Heart left ventricle (tissue), 13 donors: ENCODE data around the gene RNU1-2.

Source experiments
- POLR2A ChIP-seq, 2 donors: fragments of 450-650 bp; IDR thresholded peaks; one replicate each; pipeline ENCODE4 v1.6.1; 2017; ENCODE audit warnings: antibody characterized with exemption in 2 of 2, mild to moderate bottlenecking in 2 of 2, moderate library complexity in 2 of 2
- TF ChIP-seq, protein P1 (sequence below), 12 donors: fragments of 200-600 bp; sonication (generic) in 4 of 12; IDR thresholded peaks; one replicate each; pipeline versions ENCODE4 v1.5.0 to v1.8.0; 2018 to 2022; ENCODE audit warnings: antibody characterized with exemption in 12 of 12, mild to moderate bottlenecking in 5 of 12
- donor health status: ischemic (EF 13 %, LVEDD 7.1; RV severe dilation, severe dysfunction).
- donor health status: DM: no; HTN: yes; CAD: no.
- donor health status: DM: no; HTN: no; CAD: no.
- donor health status: ischemic (EF 25% LVEDD 6.9; RV normal size, moderate dysfunction).
- donor health status: ischemic (EF 25% LVEDD 5.7; RV mildly dilated, moderate dysfunction).
- donor health status: ischemic (EF 35%, LVEDD 5.7; RV mildly dilated, moderate dysfunction).
- donor health status: nonischemic (EF 11% LVEDD 7.7; RV severe dilation, severe dysfunction).
- donor health status: DM: yes; HTN: yes; CAD: no.
- donor health status: PGD.
- donor health status: ischemic (EF 29% LVEDD 5.4; RV normal size, mild dysfunction).
- donor health status: nonischemic (EF 23%, LVEDD 6.1; RV moderate dilation, normal function).

DNA sequence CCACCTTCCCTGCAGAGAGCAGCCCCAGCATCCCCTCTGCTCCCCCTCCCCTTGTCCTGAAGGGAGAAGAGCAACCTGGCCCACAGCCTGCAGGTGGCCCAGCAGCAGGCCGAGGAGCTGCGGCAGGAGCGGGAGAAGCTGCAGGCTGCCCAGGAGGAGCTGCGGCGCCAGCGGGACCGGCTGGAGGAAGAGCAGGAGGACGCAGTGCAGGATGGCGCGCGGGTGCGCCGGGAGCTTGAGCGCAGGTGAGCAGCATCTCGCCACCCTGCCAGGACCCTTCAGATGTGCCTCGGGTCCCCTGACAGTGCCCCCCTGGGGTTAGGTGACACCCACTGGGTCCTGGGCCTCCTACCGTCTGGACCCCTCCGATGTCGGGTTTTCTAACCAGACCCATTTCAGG lies 48.3 kb downstream of the RNU1-2 start:
- TF ChIP-seq, protein P1, sequence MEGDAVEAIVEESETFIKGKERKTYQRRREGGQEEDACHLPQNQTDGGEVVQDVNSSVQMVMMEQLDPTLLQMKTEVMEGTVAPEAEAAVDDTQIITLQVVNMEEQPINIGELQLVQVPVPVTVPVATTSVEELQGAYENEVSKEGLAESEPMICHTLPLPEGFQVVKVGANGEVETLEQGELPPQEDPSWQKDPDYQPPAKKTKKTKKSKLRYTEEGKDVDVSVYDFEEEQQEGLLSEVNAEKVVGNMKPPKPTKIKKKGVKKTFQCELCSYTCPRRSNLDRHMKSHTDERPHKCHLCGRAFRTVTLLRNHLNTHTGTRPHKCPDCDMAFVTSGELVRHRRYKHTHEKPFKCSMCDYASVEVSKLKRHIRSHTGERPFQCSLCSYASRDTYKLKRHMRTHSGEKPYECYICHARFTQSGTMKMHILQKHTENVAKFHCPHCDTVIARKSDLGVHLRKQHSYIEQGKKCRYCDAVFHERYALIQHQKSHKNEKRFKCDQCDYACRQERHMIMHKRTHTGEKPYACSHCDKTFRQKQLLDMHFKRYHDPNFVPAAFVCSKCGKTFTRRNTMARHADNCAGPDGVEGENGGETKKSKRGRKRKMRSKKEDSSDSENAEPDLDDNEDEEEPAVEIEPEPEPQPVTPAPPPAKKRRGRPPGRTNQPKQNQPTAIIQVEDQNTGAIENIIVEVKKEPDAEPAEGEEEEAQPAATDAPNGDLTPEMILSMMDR (IDR thresholded peaks at IDR 0.05) = no peak
- TF ChIP-seq POLR2A (IDR thresholded peaks at IDR 0.05) = no peak
